GM20431 (cell line): Measurements from ENCODE around the gene UBAP1.
"Not testable (repeated sequence)": the region's sequence is repeated elsewhere in the genome, so short reads cannot be mapped to it uniquely, and the experiment has no call there.

Source experiments
- in situ Hi-C: fragments of 300-500 bp; cut with MseI, MboI; formaldehyde crosslinking; loops from one replicate; pipeline ENCODE4 v1.15.0; 2020; ENCODE audit warnings: low sequenced_read_pairs; ENCODE audit not compliant: unreplicated experiment

UBAP1 gene

DNA sequence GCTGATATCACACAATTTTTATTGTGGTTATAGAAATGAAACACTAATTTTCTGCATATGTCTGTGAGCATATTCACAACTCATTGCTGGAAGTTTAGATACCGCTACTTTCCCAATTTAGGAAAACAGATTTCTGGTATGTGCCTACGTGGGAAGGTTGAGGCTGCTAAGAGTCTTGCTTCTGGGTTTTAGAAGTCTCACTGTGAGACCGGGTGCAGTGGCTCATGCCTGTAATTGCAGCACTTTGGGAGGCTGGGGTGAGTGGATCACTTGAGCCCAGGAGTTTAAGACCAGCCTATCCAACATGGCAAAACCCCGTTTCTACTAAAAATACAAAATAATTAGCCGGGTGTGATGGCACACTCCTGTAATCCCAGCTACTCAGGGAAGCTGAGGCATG, 39.6 kb downstream of the UBAP1 start:
- in situ Hi-C loops: no loop called here

DNA sequence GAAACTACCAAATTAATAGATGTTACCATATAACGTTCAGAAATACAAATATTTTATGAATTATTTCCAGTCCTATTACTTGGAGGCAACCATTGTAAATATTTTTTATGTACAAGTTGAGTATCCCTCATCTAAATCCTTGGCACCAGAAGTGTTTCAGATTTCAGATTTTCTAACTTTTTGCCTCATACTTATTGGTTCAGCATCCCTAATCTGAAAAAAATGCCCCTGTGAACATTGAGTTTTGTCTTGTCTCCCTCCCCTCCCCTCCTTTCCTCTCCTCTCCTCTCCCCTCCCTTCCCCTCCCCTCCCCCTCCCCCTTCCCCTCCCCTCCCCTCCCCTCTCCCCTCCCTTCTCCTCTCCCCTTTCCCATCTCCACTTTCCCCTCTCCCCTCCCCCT, 40.6 kb downstream of the UBAP1 start:
- in situ Hi-C loops: no loop called here

DNA sequence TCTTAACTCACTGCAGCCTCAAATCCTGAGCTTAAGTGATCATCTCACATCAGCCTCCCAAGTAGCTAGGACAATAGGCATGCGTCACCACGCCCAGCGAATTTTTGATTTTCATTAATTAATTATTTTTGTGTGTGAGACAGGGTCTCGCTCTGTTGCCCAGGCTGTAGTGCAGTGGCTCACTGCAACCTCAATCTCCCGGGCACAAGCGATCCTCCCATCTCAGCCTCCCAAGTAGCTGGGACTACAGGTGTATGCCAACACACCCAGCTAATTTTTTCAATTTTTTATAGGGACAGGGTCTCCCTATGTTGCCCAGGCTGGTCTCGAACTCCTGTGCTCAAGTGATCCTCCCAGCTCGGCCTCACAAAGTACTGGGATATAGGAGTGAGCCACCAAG, 41.4 kb downstream of the UBAP1 start:
- in situ Hi-C loops: no loop called here

DNA sequence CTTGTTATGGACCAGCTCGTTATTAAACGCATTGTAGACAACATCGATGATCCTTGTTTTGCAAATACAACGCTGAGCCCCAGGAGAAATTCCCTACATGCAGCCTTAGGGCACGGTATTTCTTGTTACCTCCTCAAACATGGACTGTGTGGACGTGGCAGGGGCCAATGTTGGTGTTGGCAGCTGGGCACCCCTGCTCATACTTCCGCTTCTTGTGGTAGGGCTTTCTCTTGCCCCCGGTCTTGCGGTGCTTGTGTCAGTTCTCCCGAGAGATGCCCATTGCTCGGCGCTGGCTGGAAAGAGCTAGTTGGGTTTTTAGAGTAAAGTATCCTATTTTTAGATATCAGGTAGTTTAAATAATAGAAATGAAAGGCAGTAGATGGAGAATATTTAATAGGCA, 45.5 kb downstream of the UBAP1 start:
- in situ Hi-C loops: no loop called here

DNA sequence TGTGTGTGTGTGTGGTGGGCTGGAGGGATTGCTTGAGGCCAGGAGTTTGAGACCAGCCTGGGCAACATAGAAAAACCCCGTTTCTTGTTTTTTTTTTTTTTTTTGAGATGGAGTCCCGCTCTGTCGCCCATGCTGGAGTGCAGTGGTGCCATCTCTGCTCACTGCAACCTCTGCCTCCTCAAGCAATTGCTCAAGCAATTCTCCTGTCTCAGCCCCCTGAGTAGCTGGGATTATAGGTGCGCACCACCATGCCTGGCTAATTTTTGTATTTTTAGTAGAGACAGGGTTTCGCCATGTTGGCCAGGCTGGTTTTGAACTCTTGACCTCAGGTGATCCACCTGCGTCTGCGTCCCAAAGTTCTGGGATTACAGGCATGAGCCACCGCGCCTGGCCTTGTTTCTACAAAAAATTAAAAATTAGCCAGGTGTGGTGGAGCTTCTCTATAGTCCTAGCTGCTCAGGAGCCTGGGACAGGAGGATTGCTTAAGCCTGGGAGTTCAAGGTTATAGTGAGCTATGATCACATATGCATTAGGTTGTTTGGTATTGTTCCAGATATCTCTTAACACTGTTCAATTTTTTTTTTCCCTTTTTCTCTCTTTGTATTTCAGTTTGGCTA, 47.4 kb downstream of the UBAP1 start:
- in situ Hi-C loops: not testable (repeated sequence)

DNA sequence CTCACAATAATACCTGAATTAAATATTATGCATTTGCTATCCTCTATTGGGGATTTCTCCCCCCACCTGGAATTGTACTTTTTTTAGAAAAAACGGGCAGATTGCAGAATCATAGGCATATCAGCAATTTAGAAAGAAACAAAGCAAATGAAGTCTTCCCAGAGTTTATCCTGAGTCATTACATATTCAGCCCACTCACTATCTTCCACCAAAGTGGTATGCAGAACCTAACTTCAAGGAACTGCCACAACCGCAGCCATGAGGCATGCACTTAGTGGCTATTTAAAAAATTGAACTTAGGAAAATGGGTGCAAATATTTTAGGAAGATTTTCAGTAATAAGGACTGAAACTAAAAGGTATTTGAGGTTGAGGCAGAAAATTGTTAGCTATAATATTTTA, 48.6 kb downstream of the UBAP1 start:
- in situ Hi-C loops: no loop called here

DNA sequence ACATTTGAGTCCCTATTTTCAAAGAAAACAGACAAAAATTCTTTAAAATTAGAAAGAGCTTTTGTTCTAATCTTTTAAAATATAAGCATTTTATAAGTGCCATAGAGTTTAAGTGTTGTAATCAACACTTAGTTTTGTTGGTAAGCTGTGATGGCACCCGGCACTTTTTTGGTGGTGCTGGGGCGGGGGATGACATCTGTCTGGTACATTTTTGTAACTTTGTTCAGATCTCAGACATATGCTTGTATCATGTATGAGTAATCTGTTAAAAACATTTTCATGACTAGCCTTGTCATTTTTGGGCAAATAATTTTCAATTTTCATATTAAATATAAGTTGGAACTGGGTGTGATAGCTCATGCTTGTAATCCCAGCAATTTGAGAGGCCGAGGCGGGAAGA, 51.7 kb downstream of the UBAP1 start:
- in situ Hi-C loops: no loop called here

DNA sequence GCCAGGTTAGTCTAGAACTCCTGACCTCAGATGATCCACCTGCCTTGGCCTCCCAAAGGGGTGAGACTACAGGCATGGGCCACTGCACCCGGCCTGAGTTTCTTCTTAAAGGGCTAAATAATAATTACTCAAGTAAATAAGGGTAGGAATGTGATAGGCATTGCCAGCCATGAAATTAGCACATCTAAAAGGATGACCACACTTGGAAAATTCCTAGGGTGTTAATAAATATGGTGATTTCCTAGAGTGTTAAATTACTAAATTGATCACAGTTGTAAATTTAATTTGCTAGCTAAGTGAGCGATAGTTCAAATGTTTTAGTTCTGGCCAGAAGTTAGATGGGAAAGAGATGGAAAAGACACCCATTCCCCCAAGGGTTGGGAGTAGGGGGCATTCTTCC, 53.4 kb downstream of the UBAP1 start:
- in situ Hi-C loops: no loop called here

DNA sequence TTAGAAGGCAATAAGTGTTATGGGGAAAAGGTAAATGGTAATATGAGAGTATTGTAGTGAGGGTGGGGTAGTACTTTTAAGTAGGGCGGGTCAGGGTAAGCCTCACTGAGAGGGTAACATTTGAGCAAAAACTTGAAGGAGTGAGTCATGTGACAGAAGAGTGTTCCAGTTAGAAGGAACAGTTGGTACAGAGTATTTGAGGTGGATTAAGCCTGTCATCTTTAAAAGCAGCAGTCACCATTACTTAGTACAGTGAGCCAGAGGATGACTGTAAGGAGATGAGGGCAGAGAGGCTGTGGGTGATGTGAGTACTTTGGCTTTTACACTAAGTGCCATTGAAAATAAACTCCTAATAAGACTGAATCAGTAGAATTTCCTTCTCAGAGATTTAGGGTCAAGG, 54.8 kb downstream of the UBAP1 start:
- in situ Hi-C loops: no loop called here

DNA sequence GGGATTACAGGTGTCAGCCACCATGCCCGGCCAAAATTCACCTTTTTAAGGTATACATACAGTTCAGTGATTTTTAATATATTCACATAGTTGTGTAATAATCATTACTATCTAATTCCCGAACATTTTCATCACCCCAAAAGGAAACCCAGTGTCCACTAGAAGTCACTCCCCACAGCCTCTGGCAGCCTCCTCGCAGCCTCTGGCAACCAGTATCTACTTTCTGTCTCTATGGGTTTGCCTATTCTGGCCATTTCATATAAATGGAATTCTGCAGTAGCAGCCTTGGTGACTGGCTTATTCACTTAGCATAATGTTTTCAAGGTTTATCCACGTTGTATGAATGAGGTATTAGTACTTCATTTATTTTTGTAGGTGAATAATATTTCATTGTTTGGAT, 59.0 kb downstream of the UBAP1 start:
- in situ Hi-C loops: no loop called here

DNA sequence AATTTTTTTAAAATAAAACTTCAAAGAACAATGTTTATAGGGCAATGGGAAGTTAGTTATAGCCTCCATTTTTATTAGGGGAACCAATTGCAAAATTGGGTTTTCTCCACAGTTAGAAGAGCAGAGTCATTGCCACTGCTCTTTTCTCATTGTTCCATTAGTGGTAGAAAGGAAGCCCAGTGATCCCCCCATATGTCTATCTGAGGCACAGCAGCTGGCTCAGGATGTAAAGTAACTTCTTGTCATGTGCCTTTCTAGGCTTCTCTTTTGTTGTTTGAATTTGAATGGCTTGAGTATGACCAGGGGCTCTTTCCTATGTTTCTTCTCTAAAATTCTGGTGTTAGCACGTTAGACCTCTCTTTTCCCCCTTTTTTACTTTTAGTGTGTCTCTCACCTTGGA, 61.2 kb downstream of the UBAP1 start:
- in situ Hi-C loops: no loop called here

DNA sequence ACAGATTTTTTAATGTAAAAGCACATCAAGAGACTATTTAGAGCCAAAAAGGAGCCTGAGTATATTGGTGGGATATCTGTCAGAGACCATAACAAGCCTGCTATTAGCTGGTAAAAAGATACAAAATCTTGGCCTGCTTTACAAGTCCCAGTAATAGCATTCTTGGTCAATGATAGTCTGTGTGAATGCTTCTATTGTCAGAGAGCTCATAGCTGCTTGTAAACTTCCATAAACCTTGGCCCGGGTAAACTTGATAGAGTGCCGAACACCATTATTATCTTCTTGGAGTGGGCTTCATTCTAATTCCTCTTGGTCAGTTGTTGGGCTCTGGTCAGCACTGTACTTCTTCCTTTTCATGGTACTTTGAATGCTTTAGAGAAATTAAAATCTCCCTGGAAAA, 64.0 kb downstream of the UBAP1 start:
- in situ Hi-C loops: no loop called here

DNA sequence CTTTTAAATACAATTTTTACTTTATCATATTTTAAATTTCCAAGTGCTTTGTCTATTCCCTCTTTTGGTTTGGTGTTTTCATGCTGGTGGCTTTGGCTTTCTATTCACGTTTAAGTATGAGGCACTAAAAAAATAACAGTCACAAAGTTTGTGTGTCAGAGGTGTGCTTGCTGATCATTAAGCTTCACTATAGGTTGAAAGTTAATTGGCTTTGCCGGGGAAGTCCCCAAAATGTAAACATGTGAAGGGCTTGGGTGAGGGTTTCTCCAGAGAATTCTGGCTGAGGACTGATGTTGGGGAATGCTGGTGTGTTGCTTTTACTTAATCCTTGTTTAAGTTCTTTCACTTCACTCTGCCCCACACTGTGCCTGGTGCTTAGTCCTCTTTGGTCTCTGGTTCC, 66.4 kb downstream of the UBAP1 start:
- in situ Hi-C loops: not testable (repeated sequence)

DNA sequence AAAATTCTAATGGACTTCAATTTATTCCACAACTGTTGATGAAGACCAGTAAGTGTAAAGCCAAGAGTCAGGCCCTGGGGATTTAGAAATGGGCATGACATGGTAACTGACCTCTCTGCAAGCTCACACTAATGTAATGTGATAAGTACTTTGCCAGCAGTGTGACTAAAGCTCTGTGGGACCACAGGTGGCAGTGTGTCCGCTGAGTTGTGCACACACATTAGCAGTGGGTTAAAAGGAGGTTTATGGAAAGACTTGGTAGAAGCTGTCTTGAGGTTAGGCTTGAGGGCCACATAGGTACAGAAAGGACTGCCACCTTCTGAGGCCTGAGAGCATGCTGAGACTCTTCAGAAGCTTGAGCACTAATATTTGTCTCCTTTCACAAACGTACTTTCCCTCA, 67.6 kb downstream of the UBAP1 start:
- in situ Hi-C loops: no loop called here

DNA sequence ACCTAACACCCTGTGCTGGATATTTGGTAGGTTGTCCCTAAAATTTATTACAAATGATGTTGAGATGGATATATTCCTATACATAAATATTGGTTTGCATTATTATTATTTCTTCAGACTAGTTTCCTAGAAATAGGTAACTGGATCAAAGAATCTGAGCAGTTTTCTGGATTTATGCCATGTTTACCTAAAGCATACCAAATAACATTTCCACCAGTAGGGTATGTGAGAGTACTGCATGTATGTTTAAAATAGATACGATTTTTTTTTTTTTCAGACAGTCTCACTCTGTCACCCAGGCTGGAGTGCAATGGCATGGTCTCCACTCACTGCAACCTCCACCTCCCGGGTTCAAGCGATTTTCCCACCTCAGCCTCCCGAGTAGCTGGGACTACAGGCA, 68.9 kb downstream of the UBAP1 start:
- in situ Hi-C loops: not testable (repeated sequence)

DNA sequence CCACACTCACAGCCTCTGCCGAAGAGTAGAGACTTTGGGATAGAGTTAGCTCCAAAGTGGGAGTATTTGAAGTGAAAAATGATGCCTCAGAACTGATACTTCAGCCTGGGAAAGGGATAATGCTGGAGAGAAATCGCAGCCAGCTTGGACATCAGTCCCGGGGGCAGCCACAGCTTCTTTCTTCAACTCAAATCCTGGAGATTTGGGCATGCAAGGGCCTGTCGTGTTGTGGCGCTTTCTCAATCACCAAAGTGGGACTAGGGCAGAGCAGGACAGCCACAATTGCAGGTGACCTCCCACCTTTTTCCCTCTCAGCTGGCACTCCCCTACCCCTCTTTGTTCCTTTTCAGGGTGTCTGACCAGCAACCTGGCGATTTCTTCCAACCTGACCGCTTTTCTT, 70.4 kb downstream of the UBAP1 start:
- in situ Hi-C loops: no loop called here

DNA sequence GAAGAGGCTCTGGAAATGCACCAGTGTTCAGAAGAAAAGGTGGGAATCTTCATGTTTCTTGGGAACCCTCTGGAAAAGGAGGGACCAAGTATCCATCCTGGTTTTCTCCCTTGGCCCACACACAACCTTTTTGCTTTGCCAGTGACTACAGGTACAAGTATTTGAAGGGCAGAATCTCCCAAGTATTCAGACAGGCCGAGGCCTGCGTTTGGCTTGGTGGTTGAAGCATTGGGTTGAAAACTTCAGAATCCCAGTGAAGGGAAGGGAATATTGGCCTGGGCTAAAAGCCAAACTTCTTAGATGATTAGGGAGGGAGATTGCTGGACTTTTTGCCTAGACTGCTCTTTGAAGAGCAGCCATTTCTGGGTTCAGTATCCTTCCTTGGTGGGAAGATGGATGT, 71.9 kb downstream of the UBAP1 start:
- in situ Hi-C loops: no loop called here

DNA sequence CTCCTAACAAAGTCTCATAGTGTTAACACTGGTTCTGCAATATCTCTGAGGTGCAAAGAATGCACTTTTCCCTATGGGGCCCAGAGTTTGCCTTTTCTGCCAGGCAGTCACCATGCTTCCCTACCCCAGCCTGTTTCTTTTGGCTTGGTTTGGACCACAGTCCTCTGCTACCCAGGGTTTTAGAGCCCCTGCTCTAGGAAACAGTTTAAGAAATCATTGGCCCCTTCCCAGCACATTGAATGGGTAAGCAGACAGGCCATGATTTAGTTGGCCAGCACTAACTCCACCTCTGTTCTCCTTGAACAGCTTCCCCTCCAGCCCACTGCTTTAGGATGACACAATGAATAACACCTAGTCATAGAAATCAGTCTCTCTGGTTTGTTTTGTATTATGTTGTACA, 73.2 kb downstream of the UBAP1 start:
- in situ Hi-C loops: no loop called here

DNA sequence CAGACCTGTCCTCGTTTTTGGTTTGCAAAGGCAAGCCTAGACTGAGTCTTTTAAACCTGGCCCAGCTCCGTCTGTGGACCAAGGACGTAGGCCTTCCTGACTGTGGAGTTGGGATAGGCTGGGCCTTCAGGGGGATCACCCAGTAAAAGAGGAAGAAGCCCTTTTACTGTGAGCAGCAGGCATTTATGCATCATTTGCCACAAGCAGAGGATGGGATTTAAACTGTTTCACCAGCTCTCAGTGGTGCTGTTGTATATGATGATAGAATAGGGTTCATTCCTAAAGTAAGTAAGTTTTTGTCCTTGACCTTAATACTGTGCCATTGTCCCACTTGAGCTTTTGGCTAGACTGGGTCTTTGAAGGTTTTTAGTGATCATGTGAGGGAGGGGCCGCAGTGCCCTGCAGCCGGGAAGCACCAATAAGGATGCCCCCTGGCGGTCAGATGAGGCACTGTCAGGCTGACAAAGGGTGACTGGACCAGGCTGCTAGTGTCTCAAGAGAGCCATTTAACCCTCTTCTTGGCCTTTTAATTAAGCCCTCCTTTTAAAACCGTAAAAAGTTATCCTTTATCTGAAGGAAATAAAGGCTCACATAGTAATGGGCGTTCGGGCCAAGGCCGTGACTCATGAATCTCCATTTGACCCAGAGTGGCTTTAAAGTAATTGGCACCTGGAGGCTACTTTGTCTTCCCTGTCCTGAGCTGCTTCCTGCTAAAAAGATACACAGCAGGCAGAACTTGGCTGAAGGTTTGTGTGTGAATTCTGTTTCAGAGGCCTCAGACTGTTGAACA, 74.0 kb downstream of the UBAP1 start:
- in situ Hi-C loops: no loop called here

DNA sequence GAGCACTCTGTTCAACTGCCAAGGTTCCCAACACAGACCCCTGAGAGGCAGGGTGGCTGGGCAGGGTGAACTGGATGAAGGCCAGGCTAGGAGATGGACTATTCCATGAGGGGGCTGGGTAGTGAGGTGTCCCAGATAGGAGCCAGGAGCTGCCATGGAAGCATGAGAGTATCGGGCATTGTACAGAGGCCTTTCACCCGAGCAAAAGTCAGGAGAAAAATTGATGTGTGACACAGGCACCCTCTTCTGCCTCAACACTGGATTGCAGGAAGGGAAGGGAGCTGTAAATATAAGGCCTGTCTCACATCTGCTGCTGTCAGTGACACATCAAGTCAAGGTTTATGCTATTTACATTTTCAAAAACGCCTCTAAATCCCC, 74.6 kb downstream of the UBAP1 start:
- in situ Hi-C loops: no loop called here

DNA sequence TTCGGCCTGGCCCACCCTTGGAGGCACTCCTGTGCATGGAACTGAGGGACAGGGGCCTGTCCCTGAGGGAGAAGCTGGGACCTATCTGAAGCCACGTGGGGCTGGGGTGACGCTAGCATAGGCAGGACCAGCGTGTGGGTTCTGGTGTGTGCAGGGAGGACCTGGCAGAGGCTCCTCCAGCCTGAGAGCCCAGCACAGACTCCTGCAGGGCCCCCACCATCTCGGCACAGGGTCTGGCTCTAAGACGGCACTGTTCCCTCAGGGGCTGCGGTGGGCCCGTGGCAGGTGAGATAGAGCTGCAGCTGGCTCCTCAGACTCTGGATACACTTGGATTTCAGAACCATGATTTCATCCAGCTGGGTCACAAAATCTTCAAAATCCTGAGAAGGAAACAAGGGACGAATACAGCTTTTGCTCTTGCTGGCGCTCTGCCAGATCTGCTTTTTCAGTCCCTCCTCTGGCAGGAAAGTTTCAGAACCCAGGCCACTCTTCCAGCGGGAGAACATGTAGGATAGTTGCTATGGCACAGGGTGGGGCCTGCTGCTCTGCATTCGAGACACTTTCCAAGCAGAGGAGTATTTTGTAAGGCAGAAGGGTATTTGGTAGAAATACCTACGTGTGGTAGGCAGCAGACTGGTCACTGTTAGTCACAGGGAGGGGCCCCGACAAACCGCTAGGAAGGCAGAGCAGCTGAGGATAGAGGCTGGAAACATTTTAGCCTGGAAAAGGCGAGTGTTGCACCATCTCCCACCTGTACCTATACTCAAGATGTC, 75.5 kb downstream of the UBAP1 start:
- in situ Hi-C loops: no loop called here
